GM12878 (cell line): ENCODE measurements around the gene PLS1. TPM values are rescaled to one million over a fixed set of nuclear protein-coding genes. Genes with fewer than 3 reads are reported as not detected.

Experiments
- ATAC-seq: fragments of 200-7000 bp; cut with Tn5 transposase; 3 replicates; pipeline ENCODE4 v1.9.1; 2020; ENCODE audit warnings: mild to moderate bottlenecking, moderate library complexity
- BruUV-seq: library from RNA; stranded (reverse); fragments of 400-500 nt; replicated peaks from 2 replicates; lab custom pipeline; 2021; lab: Mats Ljungman, UMichigan
- CTCF ChIA-PET: fragments of 300-600 bp; sonication (Branson Sonifier 250); formaldehyde crosslinking; extraction: SDS; loops from one replicate; lab custom pipeline; 2021; ENCODE audit warnings: inconsistent platforms; lab: Yijun Ruan, JAX
- POLR2A ChIA-PET: fragments of 350-600 bp; formaldehyde crosslinking; extraction: SDS; loops from one replicate; lab custom pipeline; 2021; ENCODE audit warnings: inconsistent platforms; lab: Charles Lee
- RAD21 ChIA-PET: fragments of 300-600 bp; sonication (Branson Sonifier 250); formaldehyde crosslinking; loops from one replicate; lab custom pipeline; 2023; ENCODE audit warnings: antibody characterized with exemption; ENCODE audit not compliant: unreplicated experiment; lab: Charles Lee
- SMC1A ChIA-PET: fragments of 300-600 bp; sonication (Branson Sonifier 250); formaldehyde crosslinking; loops from one replicate; lab custom pipeline; 2023; ENCODE audit not compliant: unreplicated experiment, uncharacterized antibody; lab: Charles Lee
- DNase-seq: peaks from one replicate; pipeline ENCODE4 v3.0.0-alpha.2; 2011; ENCODE audit warnings: low read depth, low spot score
- FAIRE-seq: peaks from 3 replicates; lab custom pipeline; 2011; peaks lifted over from hg19 to GRCh38; lab: Jason Lieb, UNC
- H2AFZ ChIP-seq: 2 replicates; pipeline ENCODE4 v1.6.0; 2011; ENCODE audit warnings: low read depth, low read length, control low read depth; ENCODE audit not compliant: control insufficient read depth
- H3K27ac ChIP-seq: 2 replicates; pipeline ENCODE4 v1.5.1; 2011; ENCODE audit warnings: control low read depth; ENCODE audit not compliant: control insufficient read depth, insufficient read depth
- H3K27me3 ChIP-seq, 2 experiments: replicated peaks in 1 of 2; 2 replicates each; pipeline versions ENCODE4 v1.6.0 to v1.6.1; 2011; ENCODE audit warnings: low read length in 1 of 2; ENCODE audit not compliant: control insufficient read depth in 2 of 2, insufficient read depth in 2 of 2
- H3K36me3 ChIP-seq, 2 experiments: 2 replicates each; pipeline ENCODE4 v1.5.1; 2011; ENCODE audit warnings: low read length in 1 of 2; ENCODE audit not compliant: control insufficient read depth in 2 of 2, insufficient read depth in 2 of 2
- H3K4me1 ChIP-seq: 2 replicates; pipeline ENCODE4 v1.6.1; 2011; ENCODE audit warnings: mild to moderate bottlenecking, low read length, moderate library complexity, mixed read lengths; ENCODE audit not compliant: control insufficient read depth, insufficient read depth
- H3K4me2 ChIP-seq: 2 replicates; pipeline ENCODE4 v1.6.0; 2011; ENCODE audit warnings: control low read depth; ENCODE audit not compliant: control insufficient read depth, insufficient read depth
- H3K4me3 ChIP-seq: fragments of 200-600 bp; sonication (generic); 2 replicates; pipeline ENCODE4 v1.5.1; 2016
- H3K79me2 ChIP-seq: 2 replicates; pipeline ENCODE4 v1.6.0; 2011; ENCODE audit warnings: low read length; ENCODE audit not compliant: control insufficient read depth, insufficient read depth
- H3K9ac ChIP-seq: 2 replicates; pipeline ENCODE4 v1.8.0; 2011; ENCODE audit warnings: low read length, control low read depth, mixed read lengths; ENCODE audit not compliant: control insufficient read depth, insufficient read depth
- H3K9me3 ChIP-seq: replicated peaks from 3 replicates; pipeline ENCODE4 v1.5.1; 2011; ENCODE audit warnings: mild to moderate bottlenecking, low read length; ENCODE audit not compliant: control insufficient read depth, insufficient read depth
- H4K20me1 ChIP-seq: 2 replicates; pipeline ENCODE4 v1.6.0; 2011; ENCODE audit not compliant: control insufficient read depth, insufficient read depth
- CEBPB ChIP-seq, 2 experiments: fragments of 150-350 bp in 1 of 2; IDR thresholded peaks; 2 replicates each; pipeline ENCODE4 v1.6.1; 2012 to 2014; ENCODE audit warnings: low read depth in 2 of 2, low read length in 2 of 2, borderline replicate concordance in 1 of 2, inconsistent platforms in 1 of 2
- CREB1 ChIP-seq: IDR thresholded peaks from 2 replicates; pipeline ENCODE4 v1.6.1; 2012; ENCODE audit warnings: low read depth, mild to moderate bottlenecking, inconsistent platforms
- ELK1 ChIP-seq: IDR thresholded peaks from 2 replicates; pipeline ENCODE4 v1.6.1; 2012; ENCODE audit warnings: low read depth, low read length, improper control_type of control experiment
- JUNB ChIP-seq: IDR thresholded peaks from 2 replicates; pipeline ENCODE4 v1.6.1; 2016; ENCODE audit warnings: antibody characterized with exemption, mild to moderate bottlenecking
- KLF5 ChIP-seq: fragments of 450-650 bp; IDR thresholded peaks from 2 replicates; pipeline ENCODE4 v1.6.1; 2014; ENCODE audit warnings: mild to moderate bottlenecking; ENCODE audit not compliant: partially characterized antibody
- MYB ChIP-seq: fragments of 150-350 bp; IDR thresholded peaks from 2 replicates; pipeline ENCODE4 v1.6.1; 2014; ENCODE audit warnings: mild to moderate bottlenecking, low read depth, low read length, borderline replicate concordance
- NFYA ChIP-seq: IDR thresholded peaks from 2 replicates; pipeline ENCODE4 v1.6.1; 2011; ENCODE audit warnings: low read depth, mild to moderate bottlenecking, low read length, improper control_type of control experiment, borderline replicate concordance
- SMARCA5 ChIP-seq: fragments of 450-650 bp; IDR thresholded peaks from 2 replicates; pipeline ENCODE4 v1.6.1; 2017; ENCODE audit warnings: mild to moderate bottlenecking
- TCF7 ChIP-seq: IDR thresholded peaks from 2 replicates; pipeline ENCODE4 v1.6.1; 2014; ENCODE audit warnings: antibody characterized with exemption, borderline replicate concordance
- ZBTB4 ChIP-seq: fragments of 450-650 bp; formaldehyde crosslinking; IDR thresholded peaks from 2 replicates; pipeline ENCODE4 v1.4.0; 2022; ENCODE audit warnings: mild to moderate bottlenecking, moderate library complexity
- ZNF622 ChIP-seq: fragments of 450-650 bp; IDR thresholded peaks from 2 replicates; pipeline ENCODE4 v1.6.1; 2017; ENCODE audit warnings: mild to moderate bottlenecking, inconsistent platforms
- WGBS: methylation state at CpG from one replicate; pipeline ENCODE4 v1.1.6; 2016; ENCODE audit warnings: low lambda C conversion rate; ENCODE audit not compliant: insufficient replicate concordance, insufficient coverage; ENCODE audit errors: missing lambda C conversion rate; 5-methylcytosine and 5-hydroxymethylcytosine counted together
- in situ Hi-C: fragments of 300-500 bp; cut with MboI; formaldehyde crosslinking; loops from 9 replicates; pipeline ENCODE4 v1.14.3; 2018; ENCODE audit warnings: mixed read lengths
- intact Hi-C: fragments of 100-400 bp; cut with micrococcal nuclease; formaldehyde crosslinking; loops from one replicate; pipeline ENCODE4 v1.14.2; 2022; ENCODE audit not compliant: unreplicated experiment
- polyA plus RNA-seq, 11 experiments: library from polyadenylated mRNA; depleted of rRNA in 4 of 11; unstranded in 6 of 11; stranded (reverse) in 5 of 11; fragments of >200 nt; fragmentation: Nextera tagmentation in 4 of 11; fragmentation: Illumina TruSeq in 1 of 11; extraction: Ambion mirVana in 4 of 11; extraction: Trizol in 1 of 11; gene quantifications; 1 replicate in 1 of 11; 2 replicates in 10 of 11; pipeline versions ENCODE4 v1.2.1 to v1.2.3, GENCODE V29; 2011 to 2016; ENCODE audit warnings: inconsistent platforms in 2 of 11, missing spikeins in 2 of 11, low read depth in 1 of 11
- total RNA-seq, 4 experiments: library from RNA; depleted of rRNA in 3 of 4; stranded (reverse); fragments of >200 nt in 3 of 4; fragmentation: Illumina TruSeq in 1 of 4; extraction: Trizol in 1 of 4; gene quantifications; 2 replicates each; pipeline versions ENCODE4 v1.2.1 to v1.2.3, GENCODE V29; 2013 to 2021
- TF ChIP-seq, protein P1 (sequence below): fragments of 450-650 bp; IDR thresholded peaks from 2 replicates; pipeline ENCODE4 v1.6.1; 2016; ENCODE audit warnings: mild to moderate bottlenecking

The PLS1 gene
- total and polyA plus RNA-seq, 10 of the 15 experiments (the other 5 are each of a cell fraction or from before 2014, with no cell fraction given): 0.59 to 11.7 (median 1.7) TPM

DNA sequence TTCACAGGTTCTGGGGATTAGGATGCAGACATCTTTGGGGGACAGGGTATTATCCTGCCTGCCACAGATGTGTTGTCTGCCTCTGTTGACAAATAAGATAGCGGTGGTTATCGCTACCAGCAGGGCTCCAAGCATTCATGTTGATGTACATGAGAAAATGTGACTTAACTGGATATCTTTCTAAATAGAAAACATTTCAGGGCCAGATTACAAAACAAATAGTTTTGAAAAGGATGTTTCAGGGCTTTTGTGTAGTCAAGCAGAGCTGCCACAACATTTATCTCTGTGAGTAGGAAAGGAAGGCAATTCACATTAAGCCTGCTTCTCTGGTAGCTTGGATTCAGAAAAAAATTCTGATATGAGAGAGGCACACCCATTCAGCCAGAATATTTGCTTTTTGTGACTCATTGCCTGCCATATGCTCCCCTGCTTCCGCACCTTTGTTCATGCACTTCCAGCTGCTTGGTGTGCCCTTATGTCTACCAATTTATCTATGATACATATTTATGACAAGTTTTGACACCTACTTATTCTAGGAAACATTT is 22.8 kb downstream of the PLS1 start:
- H3K9ac ChIP-seq: no peak overlapping the region
- TF ChIP-seq ZNF622 (no peak), MYB (no peak), ZBTB4 (CRISPR knock-in tag) (no peak), SMARCA5 (no peak), ELK1 (no peak), TCF7 (no peak), JUNB (no peak), CEBPB (IDR thresholded peaks at IDR 0.05; ENCODE audit: borderline replicate concordance in 1 of 2, low read depth in 2 of 2, low read length in 2 of 2) (no peak), NFYA (no peak), KLF5 (no peak), CREB1 (no peak)
- TF ChIP-seq, protein P1, sequence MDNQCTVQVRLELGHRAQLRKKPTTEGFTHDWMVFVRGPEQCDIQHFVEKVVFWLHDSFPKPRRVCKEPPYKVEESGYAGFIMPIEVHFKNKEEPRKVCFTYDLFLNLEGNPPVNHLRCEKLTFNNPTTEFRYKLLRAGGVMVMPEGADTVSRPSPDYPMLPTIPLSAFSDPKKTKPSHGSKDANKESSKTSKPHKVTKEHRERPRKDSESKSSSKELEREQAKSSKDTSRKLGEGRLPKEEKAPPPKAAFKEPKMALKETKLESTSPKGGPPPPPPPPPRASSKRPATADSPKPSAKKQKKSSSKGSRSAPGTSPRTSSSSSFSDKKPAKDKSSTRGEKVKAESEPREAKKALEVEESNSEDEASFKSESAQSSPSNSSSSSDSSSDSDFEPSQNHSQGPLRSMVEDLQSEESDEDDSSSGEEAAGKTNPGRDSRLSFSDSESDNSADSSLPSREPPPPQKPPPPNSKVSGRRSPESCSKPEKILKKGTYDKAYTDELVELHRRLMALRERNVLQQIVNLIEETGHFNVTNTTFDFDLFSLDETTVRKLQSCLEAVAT: no peak
- ChIA-PET CTCF (no interaction called here), SMC1A (no interaction called here), RAD21 (no interaction called here), POLR2A (interaction anchor here (0.7 kb wide), 1 partner anchor 27 kb away, joined by 5 read pairs; no protein-coding TSS in a partner anchor)
- no peaks in the 10 kb centered on the region for H3K9me3 ChIP-seq
- H4K20me1 ChIP-seq: no peaks in the 10 kb centered on the region
- H3K79me2 ChIP-seq: no peaks in the 10 kb centered on the region
- DNase-seq: no peak
- no peak for ATAC-seq
- intact Hi-C loops (no loop called here), in situ Hi-C loops (no loop called here)
- WGBS: 96% methylated on average over 3 of the region's 3 CpGs
- no peaks in the 10 kb centered on the region for H3K36me3 ChIP-seq
- no peak overlapping the region for H3K27ac ChIP-seq
- H2AFZ ChIP-seq: no peak overlapping the region
- no peak for FAIRE-seq
- no peaks in the 10 kb centered on the region for H3K4me1 ChIP-seq
- no peaks in the 10 kb centered on the region for H3K27me3 ChIP-seq
- no peak overlapping the region for H3K4me3 ChIP-seq
- H3K4me2 ChIP-seq: no peak overlapping the region
- BruUV-seq: no TSS peak
